ENCODE results near the gene SLIT3. TPM values are rescaled to one million over a fixed set of nuclear protein-coding genes. Genes with fewer than 3 reads are reported as not detected.

Gene SLIT3
- total RNA-seq, 1 experiment from 2014 or later = not detected

GRCh38 chr5:168613996-168614395, 686.9 kb downstream of the SLIT3 start:
- Histone ChIP-seq H3K36me3 (ENCODE audit: low read depth) (no peaks in the 10 kb centered on the region), H3K4me1 (replicated peaks; ENCODE audit: insufficient read depth) (no peaks in the 10 kb centered on the region)
- intact Hi-C loops (cut with micrococcal nuclease; ENCODE audit: unreplicated experiment) = no loop called here

GRCh38 chr5:168613396-168613795, 687.5 kb downstream of the SLIT3 start:
- H3K4me3 ChIP-seq = no peak overlapping the region
- no peak for DNase-seq
- no peak overlapping the region for H3K27ac ChIP-seq
- no peak overlapping the region for H3K4me2 ChIP-seq
- no peak overlapping the region for H2AFZ ChIP-seq
- TF ChIP-seq EZH2 (IDR thresholded peaks at IDR 0.05; ENCODE audit: low read depth) (no peak), CTCF (conservative IDR thresholded peaks at IDR 0.05) (no peak)
- H3F3A ChIP-seq (ENCODE audit: insufficient read depth, low read depth) = no peaks in the 10 kb centered on the region
- H3K36me3 ChIP-seq (ENCODE audit: low read depth) = no peaks in the 10 kb centered on the region
- H3K4me1 ChIP-seq (replicated peaks; ENCODE audit: insufficient read depth) = no peaks in the 10 kb centered on the region
- no TSS peak for BruUV-seq (replicated peaks)
- POLR2A ChIA-PET (ENCODE audit: unreplicated experiment) = no interaction called here
- intact Hi-C loops (cut with micrococcal nuclease; ENCODE audit: unreplicated experiment) = no loop called here
- no peaks in the 10 kb centered on the region for H3K79me2 ChIP-seq (ENCODE audit: low read depth)
- no peaks in the 10 kb centered on the region for H3K27me3 ChIP-seq (ENCODE audit: insufficient read depth, low read depth)
- H4K20me1 ChIP-seq (ENCODE audit: insufficient read depth) = no peaks in the 10 kb centered on the region
- no peaks in the 10 kb centered on the region for H3K9me3 ChIP-seq (ENCODE audit: insufficient read depth, low read depth)
- H3K9me2 ChIP-seq (ENCODE audit: insufficient read depth) = no peaks in the 10 kb centered on the region
- CTCF ChIA-PET = no interaction called here

More at GRCh38 chr5:168613996-168614395, 686.9 kb downstream of the SLIT3 start:
- ChIA-PET CTCF (no interaction called here), POLR2A (ENCODE audit: unreplicated experiment) (no interaction called here)
- no peaks in the 10 kb centered on the region for H3K79me2 ChIP-seq (ENCODE audit: low read depth)
- no TSS peak for BruUV-seq (replicated peaks)
- H3K27me3 ChIP-seq (ENCODE audit: insufficient read depth, low read depth) = no peaks in the 10 kb centered on the region
- no peak for DNase-seq
- no peak overlapping the region for H3K27ac ChIP-seq
- no peak overlapping the region for H2AFZ ChIP-seq
- H3K4me2 ChIP-seq = no peak overlapping the region
- no peaks in the 10 kb centered on the region for H3K9me3 ChIP-seq (ENCODE audit: insufficient read depth, low read depth)
- no peak overlapping the region for H3K4me3 ChIP-seq
- no peaks in the 10 kb centered on the region for H3K9me2 ChIP-seq (ENCODE audit: insufficient read depth)
- H4K20me1 ChIP-seq (ENCODE audit: insufficient read depth) = no peaks in the 10 kb centered on the region
- TF ChIP-seq EZH2 (IDR thresholded peaks at IDR 0.05; ENCODE audit: low read depth) = no peak
- H3F3A ChIP-seq (ENCODE audit: insufficient read depth, low read depth) = no peaks in the 10 kb centered on the region

GRCh38 chr5:168612996-168613395, 687.9 kb downstream of the SLIT3 start:
- Histone ChIP-seq H3K36me3 (ENCODE audit: low read depth) (no peaks in the 10 kb centered on the region), H3K79me2 (ENCODE audit: low read depth) (no peaks in the 10 kb centered on the region), H3K27ac (no peak overlapping the region), H3K9me2 (ENCODE audit: insufficient read depth) (no peaks in the 10 kb centered on the region), H3K9me3 (ENCODE audit: insufficient read depth, low read depth) (no peaks in the 10 kb centered on the region), H4K20me1 (ENCODE audit: insufficient read depth) (no peaks in the 10 kb centered on the region), H3F3A (ENCODE audit: insufficient read depth, low read depth) (no peaks in the 10 kb centered on the region), H3K27me3 (ENCODE audit: insufficient read depth, low read depth) (no peaks in the 10 kb centered on the region), H3K4me3 (no peak overlapping the region), H3K4me2 (no peak overlapping the region), H3K4me1 (replicated peaks; ENCODE audit: insufficient read depth) (no peaks in the 10 kb centered on the region), H2AFZ (no peak overlapping the region)
- no peak for DNase-seq
- intact Hi-C loops (cut with micrococcal nuclease; ENCODE audit: unreplicated experiment) = no loop called here
- POLR2A ChIA-PET (ENCODE audit: unreplicated experiment) = interaction anchor here (0.5 to 0.7 kb wide), 2 partner anchors 25 to 1663 kb away, joined by 3 to 4 read pairs; no protein-coding TSS in a partner anchor
- TF ChIP-seq CTCF (conservative IDR thresholded peaks at IDR 0.05) (no peak), EZH2 (IDR thresholded peaks at IDR 0.05; ENCODE audit: low read depth) (no peak)
- CTCF ChIA-PET = no interaction called here
- BruUV-seq (replicated peaks) = no TSS peak

- no peaks in the 10 kb centered on the region for H3K27me3 ChIP-seq (ENCODE audit: insufficient read depth, low read depth)
- ChIA-PET CTCF (no interaction called here), POLR2A (ENCODE audit: unreplicated experiment) (no interaction called here)
These were observed 688.8 kb downstream of the SLIT3 start for GRCh38 chr5:168612123-168612522.

More at GRCh38 chr5:168612123-168612522, 688.8 kb downstream of the SLIT3 start:
- H4K20me1 ChIP-seq (ENCODE audit: insufficient read depth) = no peaks in the 10 kb centered on the region
- no peak overlapping the region for H3K27ac ChIP-seq
- no peak for DNase-seq
- no peaks in the 10 kb centered on the region for H3K4me1 ChIP-seq (replicated peaks; ENCODE audit: insufficient read depth)
- no peak overlapping the region for H3K4me2 ChIP-seq
- no peaks in the 10 kb centered on the region for H3K36me3 ChIP-seq (ENCODE audit: low read depth)
- no peaks in the 10 kb centered on the region for H3F3A ChIP-seq (ENCODE audit: insufficient read depth, low read depth)
- no TSS peak for BruUV-seq (replicated peaks)
- H3K79me2 ChIP-seq (ENCODE audit: low read depth) = no peaks in the 10 kb centered on the region
- no peak overlapping the region for H3K4me3 ChIP-seq
- intact Hi-C loops (cut with micrococcal nuclease; ENCODE audit: unreplicated experiment) = no loop called here
- H2AFZ ChIP-seq = no peak overlapping the region
- no peaks in the 10 kb centered on the region for H3K9me3 ChIP-seq (ENCODE audit: insufficient read depth, low read depth)
- no peak for TF ChIP-seq EZH2 (IDR thresholded peaks at IDR 0.05; ENCODE audit: low read depth)
- TF ChIP-seq CTCF (conservative IDR thresholded peaks at IDR 0.05) = no peak
- H3K9me2 ChIP-seq (ENCODE audit: insufficient read depth) = no peaks in the 10 kb centered on the region

All from PC-9 (cell line).